Type B pancreatic cell (in vitro differentiated cells): Measurements from ENCODE around the gene PPARGC1A. TPM values are rescaled to one million over a fixed set of nuclear protein-coding genes. Genes with fewer than 3 reads are reported as not detected.

Experiments used
- DNase-seq: peaks from one replicate; pipeline ENCODE4 v3.0.0; 2021; ENCODE audit warnings: mixed read lengths; ENCODE audit not compliant: unreplicated experiment; ENCODE audit errors: extremely low spot score
- H3K27ac Mint-ChIP-seq: 2 replicates; pipeline ENCODE4 v1.8.0; 2021; ENCODE audit warnings: mild to moderate bottlenecking, mixed read lengths
- H3K27me3 Mint-ChIP-seq: 2 replicates; pipeline ENCODE4 v1.8.0; 2021; ENCODE audit warnings: mixed read lengths
- H3K36me3 Mint-ChIP-seq: 2 replicates; pipeline ENCODE4 v1.8.0; 2021; ENCODE audit warnings: mixed read lengths
- H3K4me1 Mint-ChIP-seq: one replicate; pipeline ENCODE4 v1.8.0; 2021; ENCODE audit warnings: mixed read lengths; ENCODE audit not compliant: unreplicated experiment
- H3K4me3 Mint-ChIP-seq: 2 replicates; pipeline ENCODE4 v1.8.0; 2021; ENCODE audit warnings: mild to moderate bottlenecking, mixed read lengths
- H3K9me3 Mint-ChIP-seq: 2 replicates; pipeline ENCODE4 v1.8.0; 2021; ENCODE audit warnings: mixed read lengths
- total RNA-seq: library from RNA; stranded (reverse); gene quantifications from 2 replicates; pipeline ENCODE4 v1.2.1, GENCODE V29; 2021; ENCODE audit warnings: low replicate concordance
- TF ChIP-seq, protein P1 (sequence below): fragments of 200-600 bp; sonication (generic); conservative IDR thresholded peaks from 2 replicates; pipeline ENCODE4 v1.5.0; 2021; ENCODE audit warnings: antibody characterized with exemption, mild to moderate bottlenecking

PPARGC1A gene
- total RNA-seq, 1 donor from 2014 or later = 39.4 TPM

DNA sequence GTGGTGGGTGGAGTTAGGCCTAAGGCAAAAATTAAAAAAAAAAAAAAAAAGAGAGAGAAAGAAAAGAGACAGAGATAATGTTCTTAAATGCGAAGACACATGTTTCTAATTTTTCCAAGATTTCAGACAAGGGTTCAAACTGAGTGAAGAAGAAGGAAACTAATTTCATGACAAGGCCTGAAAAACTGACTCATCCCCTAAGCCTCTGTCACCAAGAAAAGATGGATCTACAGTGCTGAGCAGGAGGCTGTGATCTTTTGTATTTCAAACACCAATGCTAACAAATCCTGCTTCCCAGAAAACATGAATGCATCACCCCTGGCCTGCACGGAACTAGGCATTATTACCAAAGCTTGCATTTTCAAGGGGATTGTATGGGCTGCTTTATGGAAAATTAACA, 75.3 kb downstream of the PPARGC1A start:
- Mint-ChIP-seq H3K4me1 (peaks cover 14% of the 10 kb centered on the region), H3K27ac (no peak overlapping the region), H3K36me3 (peaks cover 21% of the 10 kb centered on the region), H3K27me3 (peaks cover 3% of the 10 kb centered on the region), H3K9me3 (no peaks in the 10 kb centered on the region), H3K4me3 (no peak overlapping the region)
- DNase-seq = no peak
- TF ChIP-seq, protein P1, sequence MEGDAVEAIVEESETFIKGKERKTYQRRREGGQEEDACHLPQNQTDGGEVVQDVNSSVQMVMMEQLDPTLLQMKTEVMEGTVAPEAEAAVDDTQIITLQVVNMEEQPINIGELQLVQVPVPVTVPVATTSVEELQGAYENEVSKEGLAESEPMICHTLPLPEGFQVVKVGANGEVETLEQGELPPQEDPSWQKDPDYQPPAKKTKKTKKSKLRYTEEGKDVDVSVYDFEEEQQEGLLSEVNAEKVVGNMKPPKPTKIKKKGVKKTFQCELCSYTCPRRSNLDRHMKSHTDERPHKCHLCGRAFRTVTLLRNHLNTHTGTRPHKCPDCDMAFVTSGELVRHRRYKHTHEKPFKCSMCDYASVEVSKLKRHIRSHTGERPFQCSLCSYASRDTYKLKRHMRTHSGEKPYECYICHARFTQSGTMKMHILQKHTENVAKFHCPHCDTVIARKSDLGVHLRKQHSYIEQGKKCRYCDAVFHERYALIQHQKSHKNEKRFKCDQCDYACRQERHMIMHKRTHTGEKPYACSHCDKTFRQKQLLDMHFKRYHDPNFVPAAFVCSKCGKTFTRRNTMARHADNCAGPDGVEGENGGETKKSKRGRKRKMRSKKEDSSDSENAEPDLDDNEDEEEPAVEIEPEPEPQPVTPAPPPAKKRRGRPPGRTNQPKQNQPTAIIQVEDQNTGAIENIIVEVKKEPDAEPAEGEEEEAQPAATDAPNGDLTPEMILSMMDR = no peak

DNA sequence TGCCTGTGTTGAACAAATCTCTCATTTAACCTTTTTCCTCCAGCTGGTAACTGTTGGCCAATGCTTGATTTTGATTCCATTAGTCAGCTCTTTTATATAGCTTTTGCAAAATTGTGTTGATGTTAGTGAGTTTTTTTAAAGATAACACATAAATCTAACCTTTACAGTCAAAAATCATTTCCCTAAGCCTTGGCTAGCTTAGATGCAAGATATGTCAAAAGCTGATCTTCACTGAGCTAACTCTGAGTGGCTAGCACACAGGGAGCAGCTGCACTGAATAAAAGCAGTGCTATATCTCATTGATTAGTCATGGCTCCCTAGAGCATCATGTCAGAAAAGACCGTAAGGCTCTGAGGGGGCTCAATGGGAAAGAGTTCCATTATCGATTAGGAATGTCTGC, 78.7 kb downstream of the PPARGC1A start:
- Mint-ChIP-seq H3K4me3 (no peak overlapping the region), H3K9me3 (no peaks in the 10 kb centered on the region), H3K36me3 (peaks cover 26% of the 10 kb centered on the region), H3K4me1 (peaks cover 6% of the 10 kb centered on the region), H3K27ac (no peak overlapping the region), H3K27me3 (peaks cover 3% of the 10 kb centered on the region)
- TF ChIP-seq, protein P1 = no peak
- DNase-seq = no peak

DNA sequence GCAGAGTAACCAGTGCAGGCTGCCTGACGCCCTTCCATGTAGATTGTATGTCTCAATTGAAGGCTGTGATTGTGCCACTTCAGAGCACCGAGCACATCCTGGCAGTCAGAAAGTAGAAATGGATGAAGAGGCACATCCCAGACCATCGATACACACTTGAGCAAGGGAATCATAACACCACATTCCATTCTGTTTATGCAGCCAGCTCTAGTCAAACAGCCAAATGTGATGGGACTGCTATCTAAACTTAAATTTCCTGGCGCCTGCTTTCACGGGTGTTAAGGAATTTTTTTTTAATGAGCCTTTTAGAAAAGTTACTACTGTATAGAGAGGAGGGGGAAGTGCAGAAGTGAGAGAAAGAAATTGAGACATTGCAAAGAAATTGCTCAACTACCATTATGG, 84.4 kb downstream of the PPARGC1A start:
- TF ChIP-seq, protein P1 = no peak
- Mint-ChIP-seq H3K27ac (no peak overlapping the region), H3K9me3 (no peaks in the 10 kb centered on the region), H3K27me3 (no peaks in the 10 kb centered on the region), H3K4me1 (no peaks in the 10 kb centered on the region), H3K36me3 (peaks cover 15% of the 10 kb centered on the region), H3K4me3 (no peak overlapping the region)
- DNase-seq = no peak

DNA sequence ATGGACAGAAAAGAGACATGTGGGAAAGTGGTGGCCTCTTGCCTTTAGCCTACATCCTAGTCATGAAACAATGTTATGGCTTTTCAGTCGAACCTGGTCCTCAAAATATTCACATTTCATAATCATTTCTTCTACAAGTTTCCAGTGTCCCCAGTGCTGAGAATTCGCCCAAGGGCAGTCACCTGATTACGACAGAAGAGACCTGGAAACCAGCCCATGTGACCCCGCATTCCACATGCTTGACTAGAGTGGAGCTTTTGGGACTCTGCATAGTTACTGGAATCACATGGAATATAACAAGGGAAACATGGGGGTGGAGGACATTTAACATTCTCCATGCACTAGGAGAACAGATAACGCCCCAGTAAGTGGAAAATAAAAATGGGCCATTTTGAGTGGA, 100.1 kb downstream of the PPARGC1A start:
- H3K9me3 Mint-ChIP-seq = peaks cover 14% of the 10 kb centered on the region
- no peak overlapping the region for H3K4me3 Mint-ChIP-seq
- TF ChIP-seq, protein P1 = no peak
- H3K4me1 Mint-ChIP-seq = peaks cover 7% of the 10 kb centered on the region
- H3K36me3 Mint-ChIP-seq = peaks cover 11% of the 10 kb centered on the region
- H3K27ac Mint-ChIP-seq = no peak overlapping the region
- no peak for DNase-seq
- H3K27me3 Mint-ChIP-seq = no peaks in the 10 kb centered on the region

DNA sequence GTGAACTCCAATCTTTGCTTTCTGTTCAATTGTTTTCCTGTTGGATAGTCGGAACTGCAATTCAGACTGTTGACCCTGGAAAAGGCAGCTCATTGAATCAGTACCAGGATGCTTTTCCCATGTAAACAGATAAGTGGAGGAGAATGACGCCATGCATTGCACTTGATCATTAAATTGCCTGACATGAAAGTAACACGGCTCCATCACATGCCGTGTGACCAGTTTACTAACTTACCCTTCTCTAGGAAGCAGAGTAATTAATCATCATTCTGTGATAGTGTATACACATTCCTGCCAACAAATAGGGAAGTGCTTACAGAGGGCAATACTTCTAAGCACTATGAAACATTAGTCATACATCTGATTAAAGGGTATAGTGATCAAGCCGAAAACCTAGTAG, 101.4 kb downstream of the PPARGC1A start:
- Mint-ChIP-seq H3K4me1 (peaks cover 7% of the 10 kb centered on the region), H3K4me3 (peak overlapping the region; percentile 56), H3K36me3 (peaks cover 13% of the 10 kb centered on the region), H3K9me3 (peaks cover 14% of the 10 kb centered on the region), H3K27ac (peak overlapping the region; percentile 51), H3K27me3 (no peaks in the 10 kb centered on the region)
- TF ChIP-seq, protein P1 = no peak
- DNase-seq = no peak

DNA sequence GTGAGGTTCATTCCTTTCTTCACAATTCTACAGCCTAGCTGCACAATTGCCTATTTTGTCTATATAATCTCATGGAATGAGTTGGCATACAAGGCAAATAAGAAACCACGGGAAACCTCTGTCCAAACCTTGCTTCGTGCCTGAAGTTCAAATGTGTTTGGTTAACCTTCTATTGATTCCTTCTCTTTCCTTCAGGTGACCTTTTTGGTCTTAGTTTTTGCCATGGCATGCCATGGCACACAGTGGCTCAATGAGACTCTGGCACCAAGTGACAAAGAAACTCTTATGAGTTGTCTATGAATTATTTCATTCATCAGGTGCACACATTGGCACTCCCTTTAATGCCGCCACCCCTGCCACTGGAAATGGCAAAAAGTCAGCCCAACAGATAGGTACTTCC, 101.8 kb downstream of the PPARGC1A start:
- Mint-ChIP-seq H3K9me3 (peaks cover 14% of the 10 kb centered on the region), H3K4me1 (peaks cover 7% of the 10 kb centered on the region), H3K27ac (peak overlapping the region; percentile 51), H3K4me3 (no peak overlapping the region), H3K36me3 (peaks cover 16% of the 10 kb centered on the region), H3K27me3 (no peaks in the 10 kb centered on the region)
- no peak for DNase-seq
- TF ChIP-seq, protein P1 = no peak
